ENCODE measurements around the gene VMAC.

GRCh38 chr19:5943045-5943444, 38.4 kb downstream of the VMAC start:
- no peak for TF ChIP-seq HDAC2 (IDR thresholded peaks at IDR 0.05; ENCODE audit: borderline replicate concordance in 1 of 2, low read depth in 2 of 2, low read length in 2 of 2)
- TF ChIP-seq SP1 (IDR thresholded peaks at IDR 0.05; ENCODE audit: low read depth, low read length): no peak
- TF ChIP-seq CTCF (IDR thresholded peaks at IDR 0.05; ENCODE audit: control extremely low read depth in 1 of 3, insufficient read depth in 1 of 3, low read depth in 1 of 3, low read length in 3 of 3): no peak
- no peak for TF ChIP-seq MAX (IDR thresholded peaks at IDR 0.05)
- no peak for TF ChIP-seq SP4 (IDR thresholded peaks at IDR 0.05; ENCODE audit: low read length)
- no peak for TF ChIP-seq SIN3A (conservative IDR thresholded peaks at IDR 0.05 in 1 of 2, IDR thresholded peaks at IDR 0.05 in 1 of 2; ENCODE audit: low read depth in 1 of 2, low read length in 2 of 2)
- no peak for TF ChIP-seq EP300 (IDR thresholded peaks at IDR 0.05; ENCODE audit: borderline replicate concordance in 1 of 2, low read depth in 2 of 2, low read length in 2 of 2)
- no peak for TF ChIP-seq YY1 (IDR thresholded peaks at IDR 0.05; ENCODE audit: low read depth, low read length)
- no peak for TF ChIP-seq TEAD4 (IDR thresholded peaks at IDR 0.05; ENCODE audit: low read depth, low read length)
